ENCODE results near the gene USP36. TPM values are rescaled to one million over a fixed set of nuclear protein-coding genes. Genes with fewer than 3 reads are reported as not detected.

The USP36 gene
- total RNA-seq, 1 experiment from 2014 or later = 37.5 TPM

- Histone ChIP-seq H2AFZ (ENCODE audit: low read length) (no peak overlapping the region), H3K4me3 (ENCODE audit: low read length) (no peak overlapping the region), H3F3A (ENCODE audit: low read length, unreplicated experiment) (no peaks in the 10 kb centered on the region), H3K27ac (ENCODE audit: low read length) (peak overlapping the region; percentile 54), H3K36me3 (ENCODE audit: low read depth, low read length) (no peaks in the 10 kb centered on the region), H3K27me3 (ENCODE audit: low read length) (no peaks in the 10 kb centered on the region), H3K9ac (ENCODE audit: low read length) (no peak overlapping the region), H3K9me3 (ENCODE audit: low read length) (no peaks in the 10 kb centered on the region), H3K4me2 (ENCODE audit: low read length) (peak overlapping the region; percentile 49), H3K9me2 (replicated peaks; ENCODE audit: low read length) (no peaks in the 10 kb centered on the region), H4K20me1 (ENCODE audit: low read length) (no peaks in the 10 kb centered on the region), H3K4me1 (ENCODE audit: insufficient read depth, low read length) (peaks cover 33% of the 10 kb centered on the region), H3K79me2 (ENCODE audit: low read length) (peaks cover 47% of the 10 kb centered on the region)
- ChIA-PET CTCF (interaction anchor here (0.6 kb wide), 1 partner anchor 514 kb away, joined by 7 read pairs; no protein-coding TSS in a partner anchor), POLR2A (ENCODE audit: unreplicated experiment) (no interaction called here)
- DNase-seq = no peak
- TF ChIP-seq EZH2 (IDR thresholded peaks at IDR 0.05; ENCODE audit: low read length, unreplicated experiment) = no peak
- no peak for TF ChIP-seq CTCF (conservative IDR thresholded peaks at IDR 0.05; ENCODE audit: low read depth, low read length)
- no peak for TF ChIP-seq EZH2phosphoT487 (IDR thresholded peaks at IDR 0.05; ENCODE audit: borderline replicate concordance, low read length)
- no peak for ATAC-seq
- intact Hi-C loops (cut with micrococcal nuclease) = no loop called here
- BruUV-seq (replicated peaks) = no TSS peak
These were observed 74.8 kb downstream of the USP36 start for GRCh38 chr17:78765821-78766220.

GRCh38 chr17:78764871-78765270, 75.7 kb downstream of the USP36 start:
- no peaks in the 10 kb centered on the region for H3K36me3 ChIP-seq (ENCODE audit: low read depth, low read length)
- CTCF ChIA-PET = no interaction called here
- H3K4me1 ChIP-seq (ENCODE audit: insufficient read depth, low read length) = peaks cover 33% of the 10 kb centered on the region
- no TSS peak for BruUV-seq (replicated peaks)
- no peak overlapping the region for H3K4me3 ChIP-seq (ENCODE audit: low read length)
- no peaks in the 10 kb centered on the region for H3K9me3 ChIP-seq (ENCODE audit: low read length)
- H4K20me1 ChIP-seq (ENCODE audit: low read length) = no peaks in the 10 kb centered on the region
- H3K27ac ChIP-seq (ENCODE audit: low read length) = no peak overlapping the region
- H3F3A ChIP-seq (ENCODE audit: low read length, unreplicated experiment) = no peaks in the 10 kb centered on the region
- no peak overlapping the region for H3K4me2 ChIP-seq (ENCODE audit: low read length)
- POLR2A ChIA-PET (ENCODE audit: unreplicated experiment) = no interaction called here
- TF ChIP-seq CTCF (conservative IDR thresholded peaks at IDR 0.05; ENCODE audit: low read depth, low read length) = no peak
- TF ChIP-seq EZH2phosphoT487 (IDR thresholded peaks at IDR 0.05; ENCODE audit: borderline replicate concordance, low read length) = no peak
- no peak for TF ChIP-seq EZH2 (IDR thresholded peaks at IDR 0.05; ENCODE audit: low read length, unreplicated experiment)
- peaks cover 49% of the 10 kb centered on the region for H3K79me2 ChIP-seq (ENCODE audit: low read length)
- no peak for ATAC-seq
- H2AFZ ChIP-seq (ENCODE audit: low read length) = no peak overlapping the region
- H3K27me3 ChIP-seq (ENCODE audit: low read length) = no peaks in the 10 kb centered on the region
- H3K9me2 ChIP-seq (replicated peaks; ENCODE audit: low read length) = no peaks in the 10 kb centered on the region
- intact Hi-C loops (cut with micrococcal nuclease) = no loop called here
- no peak overlapping the region for H3K9ac ChIP-seq (ENCODE audit: low read length)
- no peak for DNase-seq

GRCh38 chr17:78763561-78763960, 77.1 kb downstream of the USP36 start:
- H3K4me1 ChIP-seq (ENCODE audit: insufficient read depth, low read length) = peaks cover 33% of the 10 kb centered on the region
- no peak for TF ChIP-seq EZH2 (IDR thresholded peaks at IDR 0.05; ENCODE audit: low read length, unreplicated experiment)
- no peak for TF ChIP-seq CTCF (conservative IDR thresholded peaks at IDR 0.05; ENCODE audit: low read depth, low read length)
- TF ChIP-seq EZH2phosphoT487 (IDR thresholded peaks at IDR 0.05; ENCODE audit: borderline replicate concordance, low read length) = no peak
- ChIA-PET CTCF (interaction anchor here (0.6 kb wide), 1 partner anchor 594 kb away, joined by 3 read pairs; no protein-coding TSS in a partner anchor), POLR2A (ENCODE audit: unreplicated experiment) (no interaction called here)
- no peaks in the 10 kb centered on the region for H3K9me2 ChIP-seq (replicated peaks; ENCODE audit: low read length)
- intact Hi-C loops (cut with micrococcal nuclease) = no loop called here
- H2AFZ ChIP-seq (ENCODE audit: low read length) = no peak overlapping the region
- H3K9me3 ChIP-seq (ENCODE audit: low read length) = no peaks in the 10 kb centered on the region
- no peaks in the 10 kb centered on the region for H3K36me3 ChIP-seq (ENCODE audit: low read depth, low read length)
- H3K27ac ChIP-seq (ENCODE audit: low read length) = no peak overlapping the region
- no peak overlapping the region for H3K4me3 ChIP-seq (ENCODE audit: low read length)
- no peaks in the 10 kb centered on the region for H3F3A ChIP-seq (ENCODE audit: low read length, unreplicated experiment)
- ATAC-seq (no peak), DNase-seq (no peak)
- H3K9ac ChIP-seq (ENCODE audit: low read length) = no peak overlapping the region
- peaks cover 46% of the 10 kb centered on the region for H3K79me2 ChIP-seq (ENCODE audit: low read length)
- H4K20me1 ChIP-seq (ENCODE audit: low read length) = no peaks in the 10 kb centered on the region
- no TSS peak for BruUV-seq (replicated peaks)
- no peaks in the 10 kb centered on the region for H3K27me3 ChIP-seq (ENCODE audit: low read length)
- no peak overlapping the region for H3K4me2 ChIP-seq (ENCODE audit: low read length)
